ENCODE measurements around the gene HIVEP2.

HIVEP2 gene

DNA sequence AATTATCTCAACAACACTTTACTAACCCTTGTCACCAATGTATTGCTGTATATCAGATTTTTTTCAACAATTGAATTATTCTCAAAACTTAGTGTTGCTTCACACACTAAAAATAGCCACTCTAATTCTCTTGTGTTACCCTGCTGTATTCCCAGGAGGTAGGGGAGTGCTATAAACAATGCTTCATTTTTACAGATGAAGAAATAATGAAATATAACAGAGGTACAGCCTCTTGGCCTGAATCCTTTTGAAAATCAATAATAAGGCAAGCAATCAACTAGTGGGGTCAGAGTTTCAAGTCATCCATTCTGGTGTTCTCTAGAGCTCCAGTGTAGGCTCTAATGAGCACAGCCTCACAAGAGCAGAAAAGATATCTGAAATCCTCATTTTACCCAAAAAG, 10.9 kb downstream of the HIVEP2 start:
- in situ Hi-C loops (cut with HindIII; ENCODE audit: low sequenced_read_pairs), result no loop called here
- DNase-seq (ENCODE audit: low read depth), result no peak
- TF ChIP-seq, protein P1, sequence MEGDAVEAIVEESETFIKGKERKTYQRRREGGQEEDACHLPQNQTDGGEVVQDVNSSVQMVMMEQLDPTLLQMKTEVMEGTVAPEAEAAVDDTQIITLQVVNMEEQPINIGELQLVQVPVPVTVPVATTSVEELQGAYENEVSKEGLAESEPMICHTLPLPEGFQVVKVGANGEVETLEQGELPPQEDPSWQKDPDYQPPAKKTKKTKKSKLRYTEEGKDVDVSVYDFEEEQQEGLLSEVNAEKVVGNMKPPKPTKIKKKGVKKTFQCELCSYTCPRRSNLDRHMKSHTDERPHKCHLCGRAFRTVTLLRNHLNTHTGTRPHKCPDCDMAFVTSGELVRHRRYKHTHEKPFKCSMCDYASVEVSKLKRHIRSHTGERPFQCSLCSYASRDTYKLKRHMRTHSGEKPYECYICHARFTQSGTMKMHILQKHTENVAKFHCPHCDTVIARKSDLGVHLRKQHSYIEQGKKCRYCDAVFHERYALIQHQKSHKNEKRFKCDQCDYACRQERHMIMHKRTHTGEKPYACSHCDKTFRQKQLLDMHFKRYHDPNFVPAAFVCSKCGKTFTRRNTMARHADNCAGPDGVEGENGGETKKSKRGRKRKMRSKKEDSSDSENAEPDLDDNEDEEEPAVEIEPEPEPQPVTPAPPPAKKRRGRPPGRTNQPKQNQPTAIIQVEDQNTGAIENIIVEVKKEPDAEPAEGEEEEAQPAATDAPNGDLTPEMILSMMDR (IDR thresholded peaks at IDR 0.05; ENCODE audit: low read depth, low read length, missing control alignments), result no peak
- H3K4me3 ChIP-seq (ENCODE audit: low read depth, low read length), result no peak overlapping the region

DNA sequence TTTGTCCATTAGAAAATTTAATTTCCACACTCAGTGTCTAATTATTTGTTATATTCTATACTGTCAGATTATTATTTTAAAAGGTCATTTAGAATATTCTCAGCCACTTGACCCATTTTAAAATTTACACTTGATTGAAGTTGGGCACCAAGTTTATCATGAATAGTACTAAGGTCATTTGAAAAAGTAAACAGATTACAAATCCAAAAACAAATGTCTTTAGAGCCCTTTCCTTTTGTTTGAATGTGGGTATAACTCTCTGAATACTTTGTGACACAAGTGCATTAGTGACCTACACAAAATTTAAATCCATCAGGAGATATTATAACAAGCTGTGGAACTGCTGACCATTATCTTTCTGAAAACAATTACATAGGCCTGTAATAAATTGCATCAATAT, 11.3 kb downstream of the HIVEP2 start:
- DNase-seq (ENCODE audit: low read depth), result no peak
- no peak overlapping the region for H3K4me3 ChIP-seq (ENCODE audit: low read depth, low read length)
- TF ChIP-seq, protein P1 (IDR thresholded peaks at IDR 0.05; ENCODE audit: low read depth, low read length, missing control alignments), result no peak
- in situ Hi-C loops (cut with HindIII; ENCODE audit: low sequenced_read_pairs), result no loop called here

DNA sequence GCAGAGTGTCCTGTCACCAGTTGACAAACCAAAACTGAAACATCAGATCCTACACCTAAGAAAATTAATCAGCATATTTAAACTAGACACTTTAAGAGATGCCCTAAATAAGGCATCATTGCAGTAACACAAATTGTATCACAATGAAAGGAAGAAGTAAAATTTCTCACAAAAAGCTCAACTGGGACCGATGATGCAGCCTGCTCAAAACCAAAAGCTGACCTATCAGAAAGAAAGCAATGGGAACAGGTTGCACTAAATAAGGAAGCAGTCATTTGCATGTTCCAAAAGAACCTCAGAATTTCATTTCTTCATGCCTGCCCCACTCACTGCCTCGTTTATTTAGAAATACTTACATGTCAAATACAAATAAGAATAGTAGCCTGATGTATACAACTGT, 12.1 kb downstream of the HIVEP2 start:
- TF ChIP-seq, protein P1 (IDR thresholded peaks at IDR 0.05; ENCODE audit: low read depth, low read length, missing control alignments), result no peak
- H3K4me3 ChIP-seq (ENCODE audit: low read depth, low read length), result no peak overlapping the region
- DNase-seq (ENCODE audit: low read depth), result no peak
- in situ Hi-C loops (cut with HindIII; ENCODE audit: low sequenced_read_pairs), result no loop called here

DNA sequence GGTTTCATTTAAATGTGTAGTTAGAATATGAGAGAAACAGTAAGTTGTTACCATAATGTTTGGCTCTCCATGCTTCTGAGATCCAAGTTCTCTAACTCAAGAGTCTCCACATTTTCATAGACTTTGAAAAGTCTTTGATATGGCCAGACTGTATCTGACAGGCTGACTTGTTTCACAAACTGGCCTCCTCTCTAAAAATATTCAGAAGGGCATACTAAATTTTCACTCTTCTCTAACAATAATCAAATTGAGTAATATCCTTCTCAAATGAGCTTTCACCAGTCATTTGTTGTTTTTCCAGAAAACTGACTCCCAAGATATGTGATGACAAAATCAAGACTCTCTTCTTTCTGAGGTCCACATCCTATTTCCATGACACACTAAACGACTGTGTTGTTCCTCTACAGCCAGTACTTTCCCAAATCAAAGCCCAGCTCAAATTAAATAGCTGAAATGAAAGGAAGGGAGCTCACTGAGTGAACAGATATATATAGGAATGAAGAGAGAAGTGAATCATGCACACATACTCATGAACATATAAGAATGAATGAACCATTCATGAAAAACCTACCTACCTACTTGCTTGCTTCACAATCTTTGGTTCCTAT, 15.1 kb downstream of the HIVEP2 start:
- in situ Hi-C loops (cut with HindIII; ENCODE audit: low sequenced_read_pairs), result no loop called here
- TF ChIP-seq, protein P1 (IDR thresholded peaks at IDR 0.05; ENCODE audit: low read depth, low read length, missing control alignments), result no peak

DNA sequence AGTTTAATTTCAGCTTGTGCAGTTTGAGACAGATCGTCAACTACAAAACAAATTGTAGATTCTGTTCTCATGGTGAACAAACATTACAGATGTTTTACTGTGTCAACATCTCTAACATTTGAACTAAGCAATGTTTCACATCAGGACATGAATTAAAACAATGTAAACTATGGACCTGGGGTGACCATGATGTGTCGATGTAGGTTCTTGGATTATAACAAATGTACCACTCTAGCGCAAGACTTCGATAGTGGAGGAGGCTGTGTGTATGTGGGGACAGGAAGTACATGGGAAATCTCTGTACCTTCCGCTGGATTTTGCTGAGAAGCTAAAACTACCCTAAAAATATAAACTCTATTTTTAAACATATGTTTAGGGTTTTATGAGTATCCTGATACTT, 17.1 kb downstream of the HIVEP2 start:
- in situ Hi-C loops (cut with HindIII; ENCODE audit: low sequenced_read_pairs), result no loop called here
- DNase-seq (ENCODE audit: low read depth), result no peak
- TF ChIP-seq, protein P1 (IDR thresholded peaks at IDR 0.05; ENCODE audit: low read depth, low read length, missing control alignments), result no peak
- H3K4me3 ChIP-seq (ENCODE audit: low read depth, low read length), result no peak overlapping the region

More for the DNA sequence above, 15.1 kb downstream of the HIVEP2 start:
- no peak overlapping the region for H3K4me3 ChIP-seq (ENCODE audit: low read depth, low read length)
- DNase-seq (ENCODE audit: low read depth), result no peak

DNA sequence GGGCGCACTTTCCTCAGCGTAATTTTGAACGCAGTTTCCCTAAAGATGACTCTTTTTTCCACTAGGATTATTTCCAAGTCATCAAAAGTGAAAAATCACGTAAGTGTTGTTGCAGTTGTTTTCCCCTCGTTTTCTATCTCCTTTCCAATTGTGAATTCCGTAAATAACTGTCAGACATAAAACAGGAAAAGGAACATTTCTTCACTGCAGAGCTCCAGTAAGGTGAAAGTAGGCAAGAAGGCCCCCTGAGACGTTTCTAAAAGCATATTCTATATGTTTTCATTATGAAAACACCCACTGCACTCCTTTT, 17.8 kb downstream of the HIVEP2 start:
- no peak for DNase-seq (ENCODE audit: low read depth)
- peak overlapping the region; percentile 49 for H3K4me3 ChIP-seq (ENCODE audit: low read depth, low read length)
- in situ Hi-C loops (cut with HindIII; ENCODE audit: low sequenced_read_pairs), result no loop called here
- TF ChIP-seq, protein P1 (IDR thresholded peaks at IDR 0.05; ENCODE audit: low read depth, low read length, missing control alignments), result no peak
